Calu3 (cell line): ENCODE data around the gene APPBP2. TPM values are rescaled to one million over a fixed set of nuclear protein-coding genes. Genes with fewer than 3 reads are reported as not detected.

Source experiments
- BruUV-seq: library from RNA; stranded (reverse); fragments of 400-500 nt; replicated peaks from 2 replicates; lab custom pipeline; 2021; lab: Mats Ljungman, UMichigan
- CTCF ChIA-PET: fragments of 300-600 bp; sonication (Branson Sonifier 250); formaldehyde crosslinking; loops from one replicate; lab custom pipeline; 2022; ENCODE audit warnings: antibody characterized with exemption; lab: Charles Lee
- DNase-seq: peaks from one replicate; pipeline ENCODE4 v3.0.0; 2022
- H3K27ac Mint-ChIP-seq: one replicate; pipeline ENCODE4 v1.8.0; 2022; ENCODE audit warnings: mixed read lengths; ENCODE audit not compliant: unreplicated experiment
- H3K27me3 Mint-ChIP-seq: one replicate; pipeline ENCODE4 v1.8.0; 2022; ENCODE audit warnings: mixed read lengths; ENCODE audit not compliant: unreplicated experiment
- H3K36me3 Mint-ChIP-seq: one replicate; pipeline ENCODE4 v1.8.0; 2022; ENCODE audit warnings: mild to moderate bottlenecking, moderate library complexity, mixed read lengths; ENCODE audit not compliant: insufficient read depth, unreplicated experiment
- H3K4me1 Mint-ChIP-seq: one replicate; pipeline ENCODE4 v1.8.0; 2022; ENCODE audit warnings: mild to moderate bottlenecking, low read depth, mixed read lengths; ENCODE audit not compliant: unreplicated experiment
- H3K4me3 Mint-ChIP-seq: one replicate; pipeline ENCODE4 v1.8.0; 2022; ENCODE audit warnings: mild to moderate bottlenecking, low read depth, moderate library complexity, mixed read lengths; ENCODE audit not compliant: unreplicated experiment
- H3K9me3 Mint-ChIP-seq: one replicate; pipeline ENCODE4 v1.8.0; 2022; ENCODE audit warnings: low read depth, mixed read lengths; ENCODE audit not compliant: unreplicated experiment
- intact Hi-C: fragments of 100-400 bp; cut with micrococcal nuclease; formaldehyde crosslinking; loops from one replicate; pipeline ENCODE4 v1.10.0; 2022; ENCODE audit not compliant: unreplicated experiment
- total RNA-seq: library from RNA; stranded (reverse); gene quantifications from 2 replicates; pipeline ENCODE4 v1.2.3, GENCODE V29; 2022
- TF ChIP-seq, protein P1 (sequence below): fragments of 200-600 bp; IDR thresholded peaks from one replicate; pipeline ENCODE4 v1.8.0; 2022; ENCODE audit warnings: antibody characterized with exemption; ENCODE audit not compliant: unreplicated experiment

APPBP2 gene
- total RNA-seq, 1 experiment from 2014 or later, result 24.3 TPM

DNA sequence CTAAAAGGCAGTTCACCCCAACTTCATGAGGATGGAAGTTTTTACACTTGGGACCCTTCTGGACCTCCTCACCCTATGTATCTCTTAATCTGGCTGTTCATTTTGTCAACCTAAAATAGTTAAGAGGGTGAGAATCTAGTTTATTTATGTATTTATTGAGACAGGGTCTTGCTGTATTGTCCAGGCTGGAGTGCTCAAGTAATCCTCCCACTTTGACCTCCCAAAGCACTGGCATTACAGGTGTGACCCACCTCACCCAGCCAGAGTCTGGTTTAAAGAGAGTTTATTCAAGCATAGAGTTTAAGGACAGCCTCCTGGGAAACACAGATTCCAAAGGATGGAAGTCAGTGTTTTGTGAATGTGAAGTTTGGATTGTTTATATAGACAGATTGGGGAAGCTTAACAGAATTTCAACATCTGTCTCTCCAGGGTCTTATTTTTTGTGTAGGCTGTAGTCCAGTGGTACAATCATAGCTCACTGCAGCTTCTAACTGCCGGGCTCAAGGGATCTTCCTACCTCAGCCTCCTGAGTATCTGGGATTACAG lies 8.0 kb upstream of the APPBP2 start:
- peaks cover 16% of the 10 kb centered on the region for H3K4me1 Mint-ChIP-seq
- TF ChIP-seq, protein P1, sequence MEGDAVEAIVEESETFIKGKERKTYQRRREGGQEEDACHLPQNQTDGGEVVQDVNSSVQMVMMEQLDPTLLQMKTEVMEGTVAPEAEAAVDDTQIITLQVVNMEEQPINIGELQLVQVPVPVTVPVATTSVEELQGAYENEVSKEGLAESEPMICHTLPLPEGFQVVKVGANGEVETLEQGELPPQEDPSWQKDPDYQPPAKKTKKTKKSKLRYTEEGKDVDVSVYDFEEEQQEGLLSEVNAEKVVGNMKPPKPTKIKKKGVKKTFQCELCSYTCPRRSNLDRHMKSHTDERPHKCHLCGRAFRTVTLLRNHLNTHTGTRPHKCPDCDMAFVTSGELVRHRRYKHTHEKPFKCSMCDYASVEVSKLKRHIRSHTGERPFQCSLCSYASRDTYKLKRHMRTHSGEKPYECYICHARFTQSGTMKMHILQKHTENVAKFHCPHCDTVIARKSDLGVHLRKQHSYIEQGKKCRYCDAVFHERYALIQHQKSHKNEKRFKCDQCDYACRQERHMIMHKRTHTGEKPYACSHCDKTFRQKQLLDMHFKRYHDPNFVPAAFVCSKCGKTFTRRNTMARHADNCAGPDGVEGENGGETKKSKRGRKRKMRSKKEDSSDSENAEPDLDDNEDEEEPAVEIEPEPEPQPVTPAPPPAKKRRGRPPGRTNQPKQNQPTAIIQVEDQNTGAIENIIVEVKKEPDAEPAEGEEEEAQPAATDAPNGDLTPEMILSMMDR, result no peak
- no peaks in the 10 kb centered on the region for H3K27me3 Mint-ChIP-seq
- CTCF ChIA-PET, result no interaction called here
- intact Hi-C loops, result no loop called here
- no peak for DNase-seq
- H3K9me3 Mint-ChIP-seq, result no peaks in the 10 kb centered on the region
- H3K36me3 Mint-ChIP-seq, result peaks cover 5% of the 10 kb centered on the region
- H3K4me3 Mint-ChIP-seq, result peak overlapping the region; percentile 46
- H3K27ac Mint-ChIP-seq, result peak overlapping the region; percentile 85
- no TSS peak for BruUV-seq

DNA sequence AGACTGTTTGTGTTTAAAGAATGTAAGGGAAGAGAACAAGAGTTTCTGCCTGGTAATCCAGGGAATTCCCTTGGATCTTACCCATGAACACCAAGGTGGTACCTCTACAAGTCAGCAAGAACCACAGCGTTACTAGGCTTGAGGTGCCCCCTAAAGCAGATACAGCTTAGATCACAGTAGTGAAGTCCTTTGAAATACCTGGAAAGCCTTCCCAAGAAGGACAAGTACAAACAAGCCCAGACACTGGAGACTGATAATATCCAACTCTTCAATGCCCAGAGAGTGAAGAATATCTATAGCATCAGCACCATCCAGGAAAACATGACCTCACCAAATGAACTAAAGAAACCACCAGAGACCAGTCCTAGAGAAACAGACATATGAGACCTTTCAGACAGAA lies 3.8 kb upstream of the APPBP2 start:
- no peak for DNase-seq
- intact Hi-C loops, result loop anchor here (5.0 kb wide), 2 partner anchors 32 to 107 kb away; no protein-coding TSS in a partner anchor

DNA sequence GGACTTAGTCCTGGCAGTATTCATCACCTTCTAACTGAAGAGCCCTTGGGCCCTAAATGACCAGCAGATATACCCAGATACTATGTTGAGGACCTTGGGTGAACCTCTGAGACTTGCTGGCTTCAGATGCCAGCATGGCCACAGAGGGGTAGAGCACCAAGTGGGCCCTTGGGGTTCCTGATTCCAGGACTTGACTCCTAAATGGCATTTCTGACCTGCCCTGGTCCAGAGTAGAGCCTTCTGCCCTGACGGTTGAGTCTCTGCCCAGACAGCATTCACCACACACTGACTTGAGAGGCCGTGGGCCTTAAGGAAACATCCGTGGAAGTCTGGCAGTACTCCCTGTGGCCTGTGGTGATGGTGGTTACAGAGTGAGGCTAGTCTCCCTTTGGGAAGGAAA lies 2.8 kb upstream of the APPBP2 start:
- H3K27ac Mint-ChIP-seq, result no peak overlapping the region
- BruUV-seq, result no TSS peak
- CTCF ChIA-PET, result no interaction called here
- TF ChIP-seq, protein P1, result no peak
- H3K4me1 Mint-ChIP-seq, result peaks cover 4% of the 10 kb centered on the region
- no peaks in the 10 kb centered on the region for H3K9me3 Mint-ChIP-seq
- intact Hi-C loops, result loop anchor here (5.0 kb wide), 2 partner anchors 33 to 108 kb away; no protein-coding TSS in a partner anchor
- peaks cover 32% of the 10 kb centered on the region for H3K36me3 Mint-ChIP-seq
- no peaks in the 10 kb centered on the region for H3K27me3 Mint-ChIP-seq
- no peak overlapping the region for H3K4me3 Mint-ChIP-seq
- DNase-seq, result no peak

More for the DNA sequence above, 3.8 kb upstream of the APPBP2 start:
- H3K4me1 Mint-ChIP-seq, result peaks cover 14% of the 10 kb centered on the region
- BruUV-seq, result no TSS peak
- H3K9me3 Mint-ChIP-seq, result no peaks in the 10 kb centered on the region
- no peaks in the 10 kb centered on the region for H3K27me3 Mint-ChIP-seq
- peaks cover 28% of the 10 kb centered on the region for H3K36me3 Mint-ChIP-seq
- TF ChIP-seq, protein P1, result no peak
- H3K27ac Mint-ChIP-seq, result no peak overlapping the region
- H3K4me3 Mint-ChIP-seq, result no peak overlapping the region
- CTCF ChIA-PET, result no interaction called here

DNA sequence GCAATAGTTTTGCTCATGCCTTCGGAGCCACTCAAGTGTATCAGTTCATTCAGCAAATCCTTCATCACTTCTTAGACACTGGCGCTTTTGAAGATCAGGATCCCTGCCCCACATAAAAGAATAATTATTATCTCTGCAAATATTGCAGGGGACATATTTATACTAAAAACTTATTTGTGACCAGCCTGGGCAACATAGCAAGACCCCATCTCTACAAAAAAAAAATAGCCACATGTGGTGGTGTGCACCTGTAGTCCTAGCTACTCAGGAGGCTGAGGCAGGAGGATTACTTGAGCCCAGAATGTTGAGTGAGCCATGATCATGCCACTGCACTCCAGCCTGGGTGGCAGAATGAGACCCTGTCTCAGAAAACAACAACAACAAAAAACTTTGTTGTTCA lies 1.7 kb upstream of the APPBP2 start:
- no peaks in the 10 kb centered on the region for H3K9me3 Mint-ChIP-seq
- no peaks in the 10 kb centered on the region for H3K4me1 Mint-ChIP-seq
- intact Hi-C loops, result loop anchor here (5.0 kb wide), 2 partner anchors 35 to 110 kb away; no protein-coding TSS in a partner anchor
- CTCF ChIA-PET, result no interaction called here
- TF ChIP-seq, protein P1, result no peak
- H3K4me3 Mint-ChIP-seq, result no peak overlapping the region
- no peak for DNase-seq
- no peaks in the 10 kb centered on the region for H3K27me3 Mint-ChIP-seq
- H3K36me3 Mint-ChIP-seq, result peaks cover 32% of the 10 kb centered on the region
- BruUV-seq, result no TSS peak
- no peak overlapping the region for H3K27ac Mint-ChIP-seq
